Measurements from ENCODE around the gene GZMB.

DNA sequence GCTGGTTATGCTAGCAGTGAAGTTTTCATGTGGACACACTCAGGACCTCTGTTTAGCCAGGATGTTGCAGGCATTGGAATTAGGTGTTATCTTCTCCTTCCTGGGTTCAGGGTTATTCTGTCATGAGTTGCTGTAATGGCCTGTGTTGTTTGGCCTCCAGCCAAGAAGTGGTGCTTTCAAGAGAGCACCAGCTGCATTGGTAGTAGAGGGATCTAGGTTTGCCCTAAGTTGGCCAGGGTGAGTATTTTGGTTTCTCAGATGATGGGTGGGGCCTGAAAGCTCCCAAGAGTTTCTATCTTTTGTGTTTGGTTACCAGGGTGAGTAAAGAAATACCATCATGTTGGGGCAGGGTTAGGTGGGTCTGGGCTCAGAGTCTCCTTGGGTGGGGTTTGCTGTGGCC, 21.8 kb downstream of the GZMB start:
- TF ChIP-seq POLR2AphosphoS5 (IDR thresholded peaks at IDR 0.05; ENCODE audit: borderline replicate concordance, low read depth, low read length) (no peak), EZH2 (IDR thresholded peaks at IDR 0.05) (no peak)

All from SK-N-MC (cell line).